Caco-2 (cell line): ENCODE measurements around the gene UTS2R. TPM values are rescaled to one million over a fixed set of nuclear protein-coding genes. Genes with fewer than 3 reads are reported as not detected.
A peak's percentile ranks its signal among the peaks of the same experiment; 100 is the strongest.

Source experiments
- BruUV-seq: library from RNA; stranded (reverse); fragments of 400-500 nt; replicated peaks from 2 replicates; lab custom pipeline; 2021; lab: Mats Ljungman, UMichigan
- CTCF ChIA-PET: fragments of 300-600 bp; sonication (Branson Sonifier 250); formaldehyde crosslinking; loops from one replicate; lab custom pipeline; 2022; ENCODE audit warnings: antibody characterized with exemption; lab: Charles Lee
- POLR2A ChIA-PET: fragments of 300-600 bp; sonication (Branson Sonifier 250); formaldehyde crosslinking; loops from one replicate; lab custom pipeline; 2022; ENCODE audit warnings: antibody characterized with exemption; lab: Charles Lee
- DNase-seq, 2 experiments: peaks; one replicate each; pipeline versions ENCODE4 v3.0.0 to v3.0.0-alpha.2; 2020 to 2022
- H3K27me3 ChIP-seq: replicated peaks from 2 replicates; pipeline ENCODE4 v1.6.0; 2011; ENCODE audit warnings: low read length; ENCODE audit not compliant: control insufficient read depth, insufficient read depth
- H3K36me3 ChIP-seq: 2 replicates; pipeline ENCODE4 v1.5.1; 2011; ENCODE audit warnings: low read length; ENCODE audit not compliant: control insufficient read depth, insufficient read depth
- H3K4me1 ChIP-seq: fragments of 250-450 bp; sonication (Bioruptor Pico); 2 replicates; pipeline ENCODE4 v1.5.1; 2020; ENCODE audit warnings: mild to moderate bottlenecking
- H3K4me3 ChIP-seq: 2 replicates; pipeline ENCODE4 v1.5.1; 2011; ENCODE audit warnings: low read depth, mild to moderate bottlenecking, control low read depth, low read length
- H3K9me3 ChIP-seq: fragments of 250-450 bp; sonication (Bioruptor Pico); 2 replicates; pipeline ENCODE4 v1.5.1; 2020; ENCODE audit warnings: mild to moderate bottlenecking, moderate library complexity
- H3K27ac Mint-ChIP-seq: one replicate; pipeline ENCODE4 v1.8.0; 2022; ENCODE audit warnings: mixed read lengths; ENCODE audit not compliant: unreplicated experiment
- H3K27me3 Mint-ChIP-seq: one replicate; pipeline ENCODE4 v1.8.0; 2022; ENCODE audit warnings: mixed read lengths; ENCODE audit not compliant: insufficient read depth, unreplicated experiment
- H3K36me3 Mint-ChIP-seq: one replicate; pipeline ENCODE4 v1.8.0; 2022; ENCODE audit warnings: mild to moderate bottlenecking, mixed read lengths; ENCODE audit not compliant: insufficient read depth, unreplicated experiment
- H3K4me1 Mint-ChIP-seq: one replicate; pipeline ENCODE4 v1.8.0; 2022; ENCODE audit warnings: low read depth, mixed read lengths; ENCODE audit not compliant: unreplicated experiment
- H3K4me3 Mint-ChIP-seq: one replicate; pipeline ENCODE4 v1.8.0; 2022; ENCODE audit warnings: mild to moderate bottlenecking, moderate library complexity, mixed read lengths; ENCODE audit not compliant: unreplicated experiment
- H3K9me3 Mint-ChIP-seq: one replicate; pipeline ENCODE4 v1.8.0; 2022; ENCODE audit warnings: mixed read lengths; ENCODE audit not compliant: unreplicated experiment
- intact Hi-C: fragments of 100-400 bp; cut with micrococcal nuclease; formaldehyde crosslinking; loops from one replicate; pipeline ENCODE4 v1.10.0; 2022; ENCODE audit not compliant: unreplicated experiment
- total RNA-seq: library from RNA; stranded (reverse); gene quantifications from 2 replicates; pipeline ENCODE4 v1.2.3, GENCODE V29; 2022
- TF ChIP-seq, protein P1 (sequence below), 2 experiments: fragments of 200-600 bp in 1 of 2; IDR thresholded peaks; 1 replicate in 1 of 2; 2 replicates in 1 of 2; pipeline versions ENCODE4 v1.5.1 to v1.8.0; 2011 to 2022; ENCODE audit warnings: antibody characterized with exemption in 1 of 2, control low read depth in 1 of 2, inconsistent platforms in 1 of 2, low read depth in 1 of 2, low read length in 1 of 2, mild to moderate bottlenecking in 1 of 2, moderate library complexity in 1 of 2; ENCODE audit not compliant: insufficient read depth in 1 of 2, severe bottlenecking in 1 of 2, unreplicated experiment in 1 of 2

UTS2R gene
- total RNA-seq, 1 experiment from 2014 or later: 0.66 TPM

DNA sequence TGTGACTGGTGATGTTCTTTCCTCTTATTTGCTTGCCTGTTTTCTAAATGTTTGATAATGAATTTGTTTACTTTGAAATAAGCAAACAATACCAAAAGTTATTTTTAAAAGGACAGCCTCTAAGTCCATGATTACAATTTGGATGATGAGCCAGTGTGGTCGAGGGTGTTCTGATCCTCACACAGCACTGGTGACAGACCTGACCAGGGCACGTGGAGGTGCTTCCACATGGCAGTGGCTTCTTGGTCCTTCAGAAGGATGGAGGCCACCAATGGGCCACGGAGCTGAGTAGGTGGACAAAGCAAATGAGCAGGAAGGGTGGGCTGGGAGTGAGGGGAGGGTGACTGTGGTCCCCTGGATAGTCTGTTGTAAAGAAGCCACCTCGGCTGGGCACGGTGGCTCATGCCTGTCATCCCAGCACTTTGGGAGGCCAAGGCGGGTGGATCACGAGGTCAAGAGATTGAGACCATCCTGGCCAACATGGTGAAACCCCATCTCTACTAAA is 16.7 kb upstream of the UTS2R start:
- no peak overlapping the region for H3K4me3 Mint-ChIP-seq
- intact Hi-C loops: loop anchor here (5.0 kb wide), 4 partner anchors 42 to 197 kb away; no protein-coding TSS in a partner anchor
- no TSS peak for BruUV-seq
- no peaks in the 10 kb centered on the region for H3K36me3 ChIP-seq
- H3K27me3 Mint-ChIP-seq: no peaks in the 10 kb centered on the region
- DNase-seq: no peak
- no peak overlapping the region for H3K4me3 ChIP-seq
- no peak overlapping the region for H3K27ac Mint-ChIP-seq
- H3K4me1 Mint-ChIP-seq: peaks cover 26% of the 10 kb centered on the region
- peaks cover 35% of the 10 kb centered on the region for H3K4me1 ChIP-seq
- POLR2A ChIA-PET: no interaction called here
- no peaks in the 10 kb centered on the region for H3K9me3 Mint-ChIP-seq
- no peaks in the 10 kb centered on the region for H3K9me3 ChIP-seq
- CTCF ChIA-PET: no interaction called here
- H3K36me3 Mint-ChIP-seq: peaks cover 13% of the 10 kb centered on the region
- H3K27me3 ChIP-seq: no peaks in the 10 kb centered on the region
- TF ChIP-seq, protein P1, sequence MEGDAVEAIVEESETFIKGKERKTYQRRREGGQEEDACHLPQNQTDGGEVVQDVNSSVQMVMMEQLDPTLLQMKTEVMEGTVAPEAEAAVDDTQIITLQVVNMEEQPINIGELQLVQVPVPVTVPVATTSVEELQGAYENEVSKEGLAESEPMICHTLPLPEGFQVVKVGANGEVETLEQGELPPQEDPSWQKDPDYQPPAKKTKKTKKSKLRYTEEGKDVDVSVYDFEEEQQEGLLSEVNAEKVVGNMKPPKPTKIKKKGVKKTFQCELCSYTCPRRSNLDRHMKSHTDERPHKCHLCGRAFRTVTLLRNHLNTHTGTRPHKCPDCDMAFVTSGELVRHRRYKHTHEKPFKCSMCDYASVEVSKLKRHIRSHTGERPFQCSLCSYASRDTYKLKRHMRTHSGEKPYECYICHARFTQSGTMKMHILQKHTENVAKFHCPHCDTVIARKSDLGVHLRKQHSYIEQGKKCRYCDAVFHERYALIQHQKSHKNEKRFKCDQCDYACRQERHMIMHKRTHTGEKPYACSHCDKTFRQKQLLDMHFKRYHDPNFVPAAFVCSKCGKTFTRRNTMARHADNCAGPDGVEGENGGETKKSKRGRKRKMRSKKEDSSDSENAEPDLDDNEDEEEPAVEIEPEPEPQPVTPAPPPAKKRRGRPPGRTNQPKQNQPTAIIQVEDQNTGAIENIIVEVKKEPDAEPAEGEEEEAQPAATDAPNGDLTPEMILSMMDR (IDR thresholded peaks at IDR 0.05; ENCODE audit: insufficient read depth in 1 of 2, low read depth in 1 of 2, low read length in 1 of 2, severe bottlenecking in 1 of 2, unreplicated experiment in 1 of 2): no peak

DNA sequence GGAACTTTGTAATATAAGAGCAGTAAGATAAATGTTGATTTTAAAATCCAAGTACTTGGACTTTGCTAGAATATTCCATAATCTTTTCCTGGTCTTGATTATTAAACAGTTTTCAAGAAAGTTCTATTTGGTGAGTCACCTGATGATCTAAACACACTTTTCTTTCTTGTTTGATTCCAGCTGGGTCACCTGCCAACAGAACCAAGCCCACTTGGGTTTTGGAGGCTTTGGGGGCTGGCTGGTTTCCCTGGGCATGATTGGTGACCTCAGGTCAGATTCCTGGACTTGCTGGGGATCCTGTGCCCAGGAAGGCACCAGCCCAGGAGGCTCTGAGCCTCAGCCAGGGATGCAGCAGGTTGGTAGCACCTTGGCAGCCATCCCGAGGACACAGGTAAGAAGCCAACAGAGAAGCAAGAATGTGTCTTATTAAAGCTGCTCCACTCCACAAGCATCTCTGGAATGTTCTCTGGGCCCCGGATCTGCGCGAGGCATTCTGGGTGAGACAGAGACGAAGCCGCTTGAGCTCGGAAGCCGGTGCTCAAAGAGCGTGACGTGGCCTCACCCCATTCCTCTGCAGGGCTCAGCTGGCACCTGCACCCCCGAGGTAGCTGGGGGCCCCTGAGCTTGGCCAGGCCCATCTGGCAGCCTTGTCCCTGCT is 15.7 kb upstream of the UTS2R start:
- Mint-ChIP-seq H3K27me3 (no peaks in the 10 kb centered on the region), H3K4me1 (peaks cover 26% of the 10 kb centered on the region), H3K9me3 (no peaks in the 10 kb centered on the region), H3K4me3 (peak overlapping the region; percentile 13), H3K36me3 (peaks cover 13% of the 10 kb centered on the region), H3K27ac (peak overlapping the region; percentile 80)
- Histone ChIP-seq H3K4me1 (peaks cover 35% of the 10 kb centered on the region), H3K4me3 (no peak overlapping the region), H3K9me3 (no peaks in the 10 kb centered on the region), H3K27me3 (no peaks in the 10 kb centered on the region), H3K36me3 (no peaks in the 10 kb centered on the region)
- intact Hi-C loops: no loop called here
- BruUV-seq: no TSS peak
- CTCF ChIA-PET: interaction anchor here (0.8 to 1.3 kb wide), 2 partner anchors 12 kb away, joined by 3 to 4 read pairs; no protein-coding TSS in a partner anchor
- POLR2A ChIA-PET: no interaction called here
- DNase-seq: peak; percentile 48 to 60
- TF ChIP-seq, protein P1 (IDR thresholded peaks at IDR 0.05; ENCODE audit: insufficient read depth in 1 of 2, low read depth in 1 of 2, low read length in 1 of 2, severe bottlenecking in 1 of 2, unreplicated experiment in 1 of 2): no peak

DNA sequence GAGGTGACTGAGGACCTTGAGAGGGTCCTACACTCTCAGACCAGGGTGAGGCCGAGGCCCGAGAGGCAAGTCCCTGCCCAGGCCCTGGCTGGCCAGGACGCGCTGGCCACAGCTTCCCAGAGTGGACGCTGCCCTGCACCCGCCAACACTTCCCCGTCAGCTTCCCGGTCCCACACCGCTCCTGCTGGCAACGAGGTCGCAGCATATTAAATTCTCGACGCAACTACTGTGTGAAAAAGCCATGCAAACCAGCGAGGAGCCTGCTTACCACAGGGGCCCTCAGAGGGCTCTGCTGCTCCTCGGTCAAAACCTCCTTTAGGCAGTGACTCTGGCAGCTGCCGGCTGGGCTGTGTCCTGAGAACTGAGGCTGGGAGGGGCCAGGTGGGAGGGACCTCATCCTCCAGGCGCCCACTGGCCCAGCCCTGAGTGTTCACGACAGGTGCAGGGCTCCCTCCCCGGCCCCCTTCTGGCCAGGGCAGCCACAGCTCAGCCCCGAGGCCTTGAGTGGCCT is 14.7 kb upstream of the UTS2R start:
- CTCF ChIA-PET: interaction anchor here (0.8 to 1.5 kb wide), 4 partner anchors 10 to 121 kb away, joined by 3 to 7 read pairs (median 4); no protein-coding TSS in a partner anchor
- Mint-ChIP-seq H3K4me3 (peak overlapping the region; percentile 61), H3K27me3 (no peaks in the 10 kb centered on the region)

More for the DNA sequence above, 14.7 kb upstream of the UTS2R start:
- Histone ChIP-seq H3K36me3 (no peaks in the 10 kb centered on the region), H3K27me3 (no peaks in the 10 kb centered on the region), H3K4me3 (no peak overlapping the region), H3K4me1 (peaks cover 35% of the 10 kb centered on the region), H3K9me3 (no peaks in the 10 kb centered on the region)
- H3K36me3 Mint-ChIP-seq: peaks cover 6% of the 10 kb centered on the region
- peak; percentile 70 to 72 for DNase-seq
- peaks cover 26% of the 10 kb centered on the region for H3K4me1 Mint-ChIP-seq
- H3K27ac Mint-ChIP-seq: peak overlapping the region; percentile 80
- POLR2A ChIA-PET: no interaction called here
- no peaks in the 10 kb centered on the region for H3K9me3 Mint-ChIP-seq
- TF ChIP-seq, protein P1 (IDR thresholded peaks at IDR 0.05; ENCODE audit: insufficient read depth in 1 of 2, low read depth in 1 of 2, low read length in 1 of 2, severe bottlenecking in 1 of 2, unreplicated experiment in 1 of 2): peak; percentile 20 to 26
- no TSS peak for BruUV-seq
- intact Hi-C loops: no loop called here
